HG02763 (cell line): ENCODE data around the gene B4GAT1.

Source experiments
- ATAC-seq: cut with Tn5 transposase; IDR thresholded peaks from one replicate; pipeline ENCODE4 v1.9.1; 2021; ENCODE audit warnings: mild to moderate bottlenecking, moderate library complexity; ENCODE audit not compliant: unreplicated experiment

B4GAT1 gene

GRCh38 chr11:66338276-66339161 lies 8.9 kb downstream of the B4GAT1 start:
- ATAC-seq: no peak

GRCh38 chr11:66337103-66337899 lies 10.1 kb downstream of the B4GAT1 start:
- no peak for ATAC-seq

GRCh38 chr11:66336234-66337102 lies 11.0 kb downstream of the B4GAT1 start, which contains the start of gene RIN1:
Gene RIN1, minus strand, starts transcription at chr11:66336434. Its CDS starts 32 bp downstream, at chr11:66336402.
- ATAC-seq: no peak

GRCh38 chr11:66335531-66336233 lies 11.7 kb downstream of the B4GAT1 start:
- no peak for ATAC-seq

GRCh38 chr11:66334605-66335442 lies 12.6 kb downstream of the B4GAT1 start:
- ATAC-seq: no peak

- ATAC-seq: no peak
These were observed 13.4 kb downstream of the B4GAT1 start for GRCh38 chr11:66333896-66334604.

GRCh38 chr11:66333220-66333877 lies 14.1 kb downstream of the B4GAT1 start:
- ATAC-seq: no peak

GRCh38 chr11:66332371-66333219 lies 14.8 kb downstream of the B4GAT1 start:
- no peak for ATAC-seq

- no peak for ATAC-seq
These were observed 15.7 kb downstream of the B4GAT1 start for GRCh38 chr11:66331542-66332370.

- no peak for ATAC-seq
These were observed 16.5 kb downstream of the B4GAT1 start for GRCh38 chr11:66330931-66331330.

- no peak for ATAC-seq
These were observed 18.2 kb downstream of the B4GAT1 start for GRCh38 chr11:66329165-66329673.

- no peak for ATAC-seq
These were observed 18.9 kb downstream of the B4GAT1 start for GRCh38 chr11:66328302-66329144.

- ATAC-seq: no peak
These were observed 19.5 kb downstream of the B4GAT1 start for GRCh38 chr11:66328031-66328301.

GRCh38 chr11:66327171-66328030 lies 20.0 kb downstream of the B4GAT1 start:
- ATAC-seq: no peak
